ENCODE data around the gene PROSER2.

The PROSER2 gene

DNA sequence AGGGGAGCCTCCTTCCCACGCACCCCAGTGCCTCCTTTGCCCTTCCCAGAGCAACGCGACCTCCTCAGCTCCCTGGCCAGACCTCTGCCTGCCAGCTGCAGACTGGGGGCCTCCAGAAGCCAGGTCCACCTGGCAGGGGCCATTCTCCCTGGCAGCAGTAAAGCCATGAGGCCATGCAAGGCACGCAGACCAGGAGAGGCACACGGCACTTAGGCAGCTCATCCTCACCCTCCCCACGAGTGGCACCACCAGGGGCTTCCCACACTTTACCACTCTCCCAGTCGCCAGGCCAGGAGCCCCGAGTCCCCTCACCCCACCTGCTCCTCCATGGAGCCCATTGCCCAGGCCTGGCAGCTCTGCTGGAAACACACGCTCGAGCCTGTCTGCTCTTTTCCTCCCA, 85.4 kb downstream of the PROSER2 start:
- no peak for DNase-seq (ENCODE audit: low read depth in 2 of 2)

- DNase-seq (ENCODE audit: low read depth in 2 of 2) = no peak
These were observed 85.8 kb downstream of the PROSER2 start for GRCh38 chr10:11908991-11909390.

DNA sequence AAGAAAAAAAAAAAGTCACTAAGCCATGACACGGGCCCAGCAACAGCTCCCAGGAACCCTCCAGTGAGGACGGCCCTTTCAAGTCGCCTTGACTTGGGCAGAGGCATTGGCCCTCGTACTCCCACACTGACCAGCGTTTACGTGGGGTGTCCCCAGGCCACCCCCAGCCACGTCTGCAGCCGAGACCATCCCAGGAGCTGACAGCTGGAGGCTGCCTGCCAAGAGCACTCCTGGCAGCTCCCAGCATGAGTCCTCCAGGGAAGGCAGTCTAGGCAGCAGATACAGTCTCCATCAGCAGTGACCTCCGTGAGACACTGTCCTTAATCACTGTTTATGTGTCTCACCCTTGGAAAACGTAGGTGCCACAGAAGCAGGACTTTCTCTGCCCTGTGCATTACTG, 86.5 kb downstream of the PROSER2 start:
- DNase-seq (ENCODE audit: low read depth in 2 of 2) = no peak

DNA sequence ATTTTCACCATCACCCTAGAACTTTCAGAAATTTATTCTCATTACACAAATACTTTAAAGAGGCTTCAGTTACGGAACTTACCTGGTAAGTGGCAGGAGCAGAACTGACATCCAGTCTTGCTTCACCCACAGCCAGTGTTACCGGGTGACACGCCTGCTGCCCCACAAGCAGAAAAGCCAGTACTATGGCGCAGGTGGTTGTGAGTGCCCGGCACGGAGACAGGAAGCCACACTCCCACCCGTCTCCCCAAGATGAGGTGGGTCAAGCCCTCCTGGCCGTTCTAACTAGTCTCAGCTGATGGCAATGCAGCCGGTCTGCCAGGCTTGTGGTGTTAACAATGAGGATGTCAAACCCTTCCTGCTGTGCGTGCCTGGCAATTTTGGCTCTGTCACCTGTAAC, 86.9 kb downstream of the PROSER2 start:
- no peak for DNase-seq (ENCODE audit: low read depth in 2 of 2)

DNA sequence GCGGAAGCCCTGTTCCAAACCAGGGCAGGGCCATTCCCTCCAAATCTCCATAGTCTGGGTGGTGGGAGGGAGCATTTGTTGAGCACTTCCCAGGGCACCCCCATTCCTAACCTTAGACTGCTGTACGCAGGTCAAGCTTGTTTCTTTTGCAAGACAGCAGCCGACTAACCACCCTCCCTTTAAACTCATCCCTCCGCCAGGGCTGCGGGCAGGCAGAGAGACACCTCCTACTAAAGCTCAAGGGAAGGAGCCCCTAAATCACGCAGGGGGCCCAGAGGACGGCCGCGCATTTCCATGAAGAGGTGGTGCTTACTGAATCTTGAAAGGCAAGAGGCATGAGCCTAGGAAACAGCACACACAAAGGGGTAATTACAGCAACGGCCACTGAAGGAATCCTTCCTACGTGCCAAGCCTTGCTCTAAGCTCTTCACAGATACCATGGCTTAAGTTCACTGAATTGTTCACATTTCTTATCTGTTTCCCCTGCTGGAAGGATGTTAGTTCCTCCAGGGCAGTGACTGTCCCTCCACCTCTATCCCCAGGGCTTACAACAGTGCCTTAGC, 90.0 kb downstream of the PROSER2 start:
- no peak for DNase-seq (ENCODE audit: low read depth in 2 of 2)

GRCh38 chr10:11918384-11918783, 95.2 kb downstream of the PROSER2 start:
- no peak for DNase-seq (ENCODE audit: low read depth in 2 of 2)

DNA sequence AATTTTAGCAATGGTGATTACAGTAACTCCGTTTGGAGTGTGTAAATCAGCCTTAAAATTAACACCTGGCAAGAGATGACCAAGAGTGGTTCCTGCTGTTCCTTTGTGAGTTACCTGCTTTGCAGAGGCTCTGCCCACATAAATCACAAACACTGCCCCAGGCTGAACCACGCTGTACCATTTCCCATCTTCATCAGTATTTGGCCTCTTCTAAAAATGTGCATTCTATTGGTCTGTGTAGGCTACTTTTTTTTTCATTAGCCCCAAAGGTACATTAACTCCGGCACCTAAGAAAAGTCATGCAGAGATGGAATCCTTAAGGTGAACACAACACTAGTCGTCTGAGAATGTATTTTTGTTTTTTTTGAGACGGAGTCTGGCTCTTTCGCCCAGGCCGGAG, 96.1 kb downstream of the PROSER2 start:
- DNase-seq (ENCODE audit: low read depth in 2 of 2) = no peak

Data from stimulated activated CD4-positive, alpha-beta T cell treated with anti-CD3 and anti-CD28 coated beads, Interleukin-12 subunit alpha, Interleukin-12 subunit beta, amount 100 ng/mL, for 24 hours (primary cell).